H1 (cell line): ENCODE data around the gene BEX3. TPM values are rescaled to one million over a fixed set of nuclear protein-coding genes. Genes with fewer than 3 reads are reported as not detected.

Experiments
- CTCF ChIA-PET: fragments of 300-600 bp; sonication (Branson Sonifier 250); formaldehyde crosslinking; loops from one replicate; lab custom pipeline; 2021; ENCODE audit not compliant: partially characterized antibody; lab: Charles Lee
- POLR2A ChIA-PET: fragments of 300-600 bp; sonication (Branson Sonifier 250); formaldehyde crosslinking; loops from one replicate; lab custom pipeline; 2021; ENCODE audit warnings: inconsistent platforms; ENCODE audit not compliant: partially characterized antibody; lab: Charles Lee
- DNase-seq, 2 experiments: peaks; one replicate each; pipeline versions ENCODE4 v3.0.0 to v3.0.0-alpha.2; 2010 to 2022; ENCODE audit warnings: low spot score in 2 of 2, low read depth in 1 of 2, mixed read lengths in 1 of 2
- FAIRE-seq: peaks from 2 replicates; lab custom pipeline; 2011; peaks lifted over from hg19 to GRCh38; lab: Jason Lieb, UNC
- H2AFZ ChIP-seq: 2 replicates; pipeline ENCODE4 v1.8.1; 2012; ENCODE audit warnings: low read length, inconsistent platforms
- H2AK5ac ChIP-seq: 2 replicates; pipeline ENCODE4 v1.6.1; 2013; ENCODE audit warnings: low read depth, low read length
- H2BK120ac ChIP-seq: replicated peaks from 2 replicates; pipeline ENCODE3; 2013; ENCODE audit warnings: low read depth, low read length, inconsistent platforms
- H2BK12ac ChIP-seq: 2 replicates; pipeline ENCODE4 v1.6.1; 2013; ENCODE audit warnings: low read depth, low read length
- H2BK15ac ChIP-seq: 2 replicates; pipeline ENCODE4 v1.6.1; 2013; ENCODE audit warnings: low read length
- H2BK20ac ChIP-seq: 2 replicates; pipeline ENCODE4 v1.6.1; 2013; ENCODE audit warnings: low read length
- H2BK5ac ChIP-seq: 2 replicates; pipeline ENCODE4 v1.6.1; 2013; ENCODE audit warnings: low read depth, low read length
- H3K14ac ChIP-seq: 2 replicates; pipeline ENCODE4 v1.6.1; 2013; ENCODE audit warnings: inconsistent platforms; ENCODE audit not compliant: insufficient read length
- H3K18ac ChIP-seq: 2 replicates; pipeline ENCODE4 v1.6.1; 2013; ENCODE audit warnings: low read length; ENCODE audit errors: extremely low read depth
- H3K23ac ChIP-seq: 2 replicates; pipeline ENCODE4 v1.6.1; 2013; ENCODE audit warnings: inconsistent platforms; ENCODE audit not compliant: insufficient read length
- H3K23me2 ChIP-seq: 2 replicates; pipeline ENCODE4 v1.6.1; 2013; ENCODE audit warnings: low read depth, low read length
- H3K27ac ChIP-seq: 2 replicates; pipeline ENCODE4 v1.6.1; 2011; ENCODE audit warnings: low read depth, low read length, inconsistent platforms
- H3K27me3 ChIP-seq, 4 experiments: replicated peaks in 1 of 4; 1 replicate in 1 of 4; 2 replicates in 3 of 4; pipeline versions ENCODE4 v1.6.1 to v1.8.1; 2011 to 2013; ENCODE audit warnings: low read length in 3 of 4, mild to moderate bottlenecking in 3 of 4, inconsistent platforms in 2 of 4, mixed read lengths in 2 of 4, moderate library complexity in 1 of 4; ENCODE audit not compliant: control insufficient read depth in 3 of 4, insufficient read depth in 3 of 4; ENCODE audit errors: extremely low read depth in 1 of 4
- H3K36me3 ChIP-seq, 4 experiments: 2 replicates each; pipeline versions ENCODE4 v1.6.1 to v1.8.1; 2011 to 2013; ENCODE audit warnings: mild to moderate bottlenecking in 4 of 4, low read length in 3 of 4, moderate library complexity in 2 of 4, control low read depth in 1 of 4, inconsistent platforms in 1 of 4; ENCODE audit not compliant: insufficient read depth in 4 of 4, control insufficient read depth in 2 of 4
- H3K4ac ChIP-seq: replicated peaks from 2 replicates; pipeline ENCODE3; 2013; ENCODE audit warnings: low read length, low read depth, mixed read lengths, inconsistent platforms; ENCODE audit not compliant: insufficient read length
- H3K4me1 ChIP-seq, 4 experiments: replicated peaks in 1 of 4; 1 replicate in 1 of 4; 2 replicates in 3 of 4; pipeline versions ENCODE4 v1.6.1 to v1.8.1; 2011 to 2013; ENCODE audit warnings: low read length in 3 of 4, inconsistent platforms in 2 of 4, mixed read lengths in 1 of 4; ENCODE audit not compliant: insufficient read depth in 4 of 4, control insufficient read depth in 3 of 4
- H3K4me2 ChIP-seq, 2 experiments: 2 replicates each; pipeline versions ENCODE4 v1.6.1 to v1.8.1; 2011 to 2013; ENCODE audit warnings: low read depth in 2 of 2, low read length in 2 of 2, control low read depth in 1 of 2, inconsistent platforms in 1 of 2, mild to moderate bottlenecking in 1 of 2; ENCODE audit not compliant: insufficient read depth in 1 of 2
- H3K4me3 ChIP-seq, 4 experiments: fragments of 200-600, 300-600 bp in 1 of 4; sonication (generic), shearing (Covaris generic), sonication (Bioruptor Twin) in 1 of 4; 2 replicates each; pipeline versions ENCODE4 v1.5.1 to v1.8.1; 2011 to 2016; ENCODE audit warnings: low read length in 4 of 4, low read depth in 3 of 4, control low read depth in 2 of 4, inconsistent platforms in 2 of 4, mild to moderate bottlenecking in 2 of 4, mixed read lengths in 1 of 4, moderate library complexity in 1 of 4; ENCODE audit not compliant: insufficient read depth in 2 of 4; ENCODE audit errors: extremely low read depth in 1 of 4
- H3K56ac ChIP-seq: replicated peaks from 2 replicates; pipeline ENCODE3; 2013; ENCODE audit warnings: low read depth, mild to moderate bottlenecking, mixed read lengths, low read length, inconsistent platforms; ENCODE audit not compliant: insufficient read length
- H3K79me1 ChIP-seq: 2 replicates; pipeline ENCODE4 v1.6.1; 2013; ENCODE audit warnings: low read depth, low read length, control low read depth
- H3K79me2 ChIP-seq, 2 experiments: 2 replicates each; pipeline versions ENCODE4 v1.6.1 to v1.8.1; 2012 to 2013; ENCODE audit warnings: low read length in 2 of 2, mild to moderate bottlenecking in 2 of 2, inconsistent platforms in 1 of 2; ENCODE audit not compliant: insufficient read depth in 2 of 2, control insufficient read depth in 1 of 2
- H3K9ac ChIP-seq, 4 experiments: replicated peaks in 1 of 4; 1 replicate in 1 of 4; 2 replicates in 3 of 4; pipeline versions ENCODE4 v1.6.1 to v1.8.1; 2011 to 2013; ENCODE audit warnings: low read depth in 3 of 4, low read length in 3 of 4, control low read depth in 2 of 4, mild to moderate bottlenecking in 2 of 4, moderate library complexity in 2 of 4, inconsistent platforms in 1 of 4; ENCODE audit errors: extremely low read depth in 1 of 4
- H3K9me3 ChIP-seq, 2 experiments: 2 replicates each; pipeline versions ENCODE4 v1.6.1 to v1.8.1; 2012 to 2013; ENCODE audit warnings: mild to moderate bottlenecking in 2 of 2, moderate library complexity in 2 of 2, control low read depth in 1 of 2, inconsistent platforms in 1 of 2, low read depth in 1 of 2, low read length in 1 of 2, mixed read lengths in 1 of 2; ENCODE audit not compliant: insufficient read depth in 2 of 2
- H4K20me1 ChIP-seq, 2 experiments: replicated peaks in 1 of 2; 2 replicates each; pipeline versions ENCODE3 to v1.8.1; 2011 to 2013; ENCODE audit warnings: inconsistent platforms in 2 of 2, low read length in 2 of 2, mild to moderate bottlenecking in 1 of 2; ENCODE audit not compliant: insufficient read depth in 2 of 2, control insufficient read depth in 1 of 2
- H4K5ac ChIP-seq: 2 replicates; pipeline ENCODE4 v1.6.1; 2013; ENCODE audit warnings: low read length, low read depth, mixed read lengths, inconsistent platforms; ENCODE audit not compliant: insufficient read length
- H4K8ac ChIP-seq: 2 replicates; pipeline ENCODE4 v1.8.0; 2013; ENCODE audit warnings: mild to moderate bottlenecking, moderate library complexity, low read length, inconsistent platforms; ENCODE audit not compliant: insufficient read depth; ENCODE audit errors: extremely low read depth
- H4K91ac ChIP-seq: replicated peaks from 2 replicates; pipeline ENCODE3; 2013; ENCODE audit warnings: low read length, mixed read lengths, inconsistent platforms; ENCODE audit not compliant: insufficient read length
- NRF1 ChIP-seq: IDR thresholded peaks from 2 replicates; pipeline ENCODE4 v1.6.1; 2011; ENCODE audit warnings: mild to moderate bottlenecking, low read depth, low read length, improper control_type of control experiment
- WGBS, 2 experiments: shearing (Covaris generic) in 1 of 2; methylation state at CpG; one replicate each; pipeline versions ENCODE4 v1.1.6 to v1.1.7; 2013 to 2015; ENCODE audit warnings: low lambda C conversion rate in 2 of 2, mixed read lengths in 2 of 2, inconsistent platforms in 1 of 2, low coverage in 1 of 2, missing lambda C conversion rate in 1 of 2; ENCODE audit not compliant: insufficient replicate concordance in 2 of 2, insufficient coverage in 1 of 2, insufficient read length in 1 of 2; ENCODE audit errors: extremely low coverage in 1 of 2, missing lambda C conversion rate in 1 of 2; 5-methylcytosine and 5-hydroxymethylcytosine counted together
- polyA plus RNA-seq, 7 experiments: library from polyadenylated mRNA; depleted of rRNA in 3 of 7; stranded (reverse) in 5 of 7; unstranded in 2 of 7; fragments of >200 nt in 5 of 7; fragments of 200-250 nt in 2 of 7; gene quantifications; 1 replicate in 5 of 7; 2 replicates in 1 of 7; 4 replicates in 1 of 7; pipeline versions ENCODE4 v1.2.1 to v1.2.3, GENCODE V29; 2011 to 2013; ENCODE audit warnings: missing spikeins in 2 of 7, mixed read lengths in 2 of 7
- total RNA-seq: library from RNA; stranded (reverse); fragmentation: NEBNext Ultra II Directional; extraction: Animal tissue kit (Norgen Biotek cat#: 25700); gene quantifications from 2 replicates; pipeline ENCODE4 v1.2.1, GENCODE V29; 2021

The BEX3 gene
- total and polyA plus RNA-seq, 2 of the 8 experiments (the other 6 are each of a cell fraction or from before 2014, with no cell fraction given) = 330 to 366 TPM

DNA sequence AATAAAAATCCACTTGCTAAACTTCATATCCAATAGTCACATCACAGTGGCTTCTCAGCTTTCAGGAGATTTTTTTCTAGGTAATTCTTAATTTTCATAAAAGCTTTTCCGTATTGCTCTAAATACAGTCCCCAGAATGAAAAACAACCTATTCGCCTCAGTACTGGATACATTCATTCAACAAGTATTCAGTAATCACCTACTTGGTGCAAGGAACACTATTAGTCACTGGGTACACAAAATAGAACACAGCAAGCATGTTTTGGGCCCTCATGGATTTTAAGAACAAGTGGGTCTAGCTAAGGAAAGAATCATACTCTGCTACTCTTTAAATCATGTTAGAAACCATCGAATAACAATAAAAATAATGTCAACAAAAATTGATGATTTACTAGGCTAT is 2.8 kb upstream of the BEX3 start:
- H3K27me3 ChIP-seq = no peaks in the 10 kb centered on the region
- CTCF ChIA-PET = interaction anchor here (1.0 kb wide), 1 partner anchor 91 kb away, joined by 3 read pairs; no protein-coding TSS in a partner anchor
- H2BK5ac ChIP-seq = no peak overlapping the region
- no peak for TF ChIP-seq NRF1
- no peak overlapping the region for H4K91ac ChIP-seq
- no peaks in the 10 kb centered on the region for H3K9me3 ChIP-seq
- WGBS, 2 experiments = 95% methylated on average over 3 of the region's 3 CpGs; no CpG with 5 or more reads in 1 of the 2 experiments
- DNase-seq (no peak), FAIRE-seq (no peak)
- no peaks in the 10 kb centered on the region for H4K20me1 ChIP-seq
- H2BK120ac ChIP-seq = no peak overlapping the region
- H3K79me1 ChIP-seq = no peaks in the 10 kb centered on the region
- peaks cover 0 to 8% of the 10 kb centered on the region in 2 experiments; a peak in 2 of 4 replicates for H3K79me2 ChIP-seq
- H3K4me3 ChIP-seq = no peak overlapping the region
- H3K23ac ChIP-seq = no peak overlapping the region
- H3K4ac ChIP-seq = no peak overlapping the region
- H3K18ac ChIP-seq = no peak overlapping the region
- H3K9ac ChIP-seq = no peak overlapping the region
- no peak overlapping the region for H3K4me2 ChIP-seq
- POLR2A ChIA-PET = interaction anchor here (2.0 to 4.8 kb wide), 2 partner anchors 12 to 17 kb away, joined by 8 to 30 read pairs; partner anchors contain the start of gene TCEAL9
- no peak overlapping the region for H2BK15ac ChIP-seq
- no peak overlapping the region for H3K27ac ChIP-seq
- H2AK5ac ChIP-seq = no peak overlapping the region
- H2BK12ac ChIP-seq = no peak overlapping the region
- H3K4me1 ChIP-seq = peaks cover 0 to 2% (median under 1%) of the 10 kb centered on the region in 4 experiments; a peak in 4 of 7 replicates
- H2AFZ ChIP-seq = no peak overlapping the region
- peaks cover 0 to 12% (median 3%) of the 10 kb centered on the region in 4 experiments; a peak in 5 of 8 replicates for H3K36me3 ChIP-seq
- peaks cover 2% of the 10 kb centered on the region; the same call in 1 of the 2 replicates for H3K23me2 ChIP-seq
- H4K5ac ChIP-seq = no peak overlapping the region
- no peak overlapping the region for H3K56ac ChIP-seq
- H2BK20ac ChIP-seq = no peak overlapping the region
- no peak overlapping the region for H4K8ac ChIP-seq
- no peak overlapping the region for H3K14ac ChIP-seq
